C4-2B (cell line): ENCODE data around the gene SNAPC3.
"Not testable (repeated sequence)": the region's sequence is repeated elsewhere in the genome, so short reads cannot be mapped to it uniquely, and the experiment has no call there.

Source experiments
- H3K27ac ChIP-seq: fragments of 450-650 bp; 2 replicates; pipeline ENCODE4 v1.5.1; 2017
- CTCF ChIP-seq: fragments of 450-650 bp; conservative IDR thresholded peaks from 2 replicates; pipeline ENCODE4 v1.5.1; 2017; ENCODE audit warnings: mild to moderate bottlenecking
- ZFX ChIP-seq: fragments of 450-650 bp; IDR thresholded peaks from 2 replicates; pipeline ENCODE4 v1.6.1; 2017

The SNAPC3 gene

GRCh38 chr9:15423231-15423985, 732 bp downstream of the SNAPC3 start:
- TF ChIP-seq ZFX (no peak), CTCF (peak; percentile 34)
- peak overlapping the region; percentile 94 for H3K27ac ChIP-seq

- H3K27ac ChIP-seq: no peak overlapping the region
- TF ChIP-seq ZFX (no peak), CTCF (no peak)
Observed at GRCh38 chr9:15426019-15426418, 3.3 kb downstream of the SNAPC3 start.

GRCh38 chr9:15427702-15428101, 5.0 kb downstream of the SNAPC3 start:
- not testable (repeated sequence) for H3K27ac ChIP-seq

- H3K27ac ChIP-seq: peak overlapping the region; percentile 46
- no peak for TF ChIP-seq CTCF
- TF ChIP-seq ZFX: no peak
Observed at GRCh38 chr9:15430920-15431844, 8.5 kb downstream of the SNAPC3 start.

- no peak overlapping the region for H3K27ac ChIP-seq
- TF ChIP-seq CTCF: no peak
- TF ChIP-seq ZFX: no peak
Observed at GRCh38 chr9:15433191-15433590, 10.5 kb downstream of the SNAPC3 start.

- no peak overlapping the region for H3K27ac ChIP-seq
- no peak for TF ChIP-seq ZFX
- no peak for TF ChIP-seq CTCF
Observed at GRCh38 chr9:15433661-15434060, 11.0 kb downstream of the SNAPC3 start.

GRCh38 chr9:15438891-15439290, 16.2 kb downstream of the SNAPC3 start:
- TF ChIP-seq ZFX (no peak), CTCF (no peak)
- H3K27ac ChIP-seq: no peak overlapping the region

GRCh38 chr9:15441841-15442240, 19.2 kb downstream of the SNAPC3 start:
- H3K27ac ChIP-seq: not testable (repeated sequence)

GRCh38 chr9:15442264-15442663, 19.6 kb downstream of the SNAPC3 start:
- H3K27ac ChIP-seq: not testable (repeated sequence)
